HEK293 (cell line): ENCODE measurements around the gene CPN2.

ENCODE experiments used
- CTCF ChIP-seq: fragments of 450-650 bp; formaldehyde crosslinking; IDR thresholded peaks from 2 replicates; pipeline ENCODE4 v1.5.1; 2016; ENCODE audit warnings: missing biosample characterization, missing genetic modification characterization
- GFI1B ChIP-seq: fragments of 450-650 bp; formaldehyde crosslinking; IDR thresholded peaks from 2 replicates; pipeline ENCODE4 v1.5.1; 2016; ENCODE audit warnings: missing biosample characterization, missing genetic modification characterization
- GLIS2 ChIP-seq: fragments of 450-650 bp; formaldehyde crosslinking; IDR thresholded peaks from 2 replicates; pipeline ENCODE4 v1.5.1; 2016; ENCODE audit warnings: missing biosample characterization, missing genetic modification characterization
- KLF8 ChIP-seq: fragments of 450-650 bp; formaldehyde crosslinking; IDR thresholded peaks from 2 replicates; pipeline ENCODE4 v1.5.1; 2016; ENCODE audit warnings: missing biosample characterization, missing genetic modification characterization
- SCRT2 ChIP-seq: fragments of 450-650 bp; formaldehyde crosslinking; IDR thresholded peaks from 2 replicates; pipeline ENCODE4 v1.5.1; 2016; ENCODE audit warnings: missing biosample characterization, missing genetic modification characterization
- SP7 ChIP-seq: fragments of 450-650 bp; formaldehyde crosslinking; IDR thresholded peaks from 2 replicates; pipeline ENCODE4 v1.5.1; 2016; ENCODE audit warnings: missing biosample characterization, missing genetic modification characterization
- YY2 ChIP-seq: fragments of 450-650 bp; formaldehyde crosslinking; IDR thresholded peaks from 2 replicates; pipeline ENCODE4 v1.5.1; 2016; ENCODE audit warnings: missing biosample characterization, missing genetic modification characterization
- ZBTB48 ChIP-seq: fragments of 450-650 bp; formaldehyde crosslinking; IDR thresholded peaks from 2 replicates; pipeline ENCODE4 v1.5.1; 2016; ENCODE audit warnings: missing biosample characterization, missing genetic modification characterization
- ZFP69B ChIP-seq: fragments of 450-650 bp; formaldehyde crosslinking; IDR thresholded peaks from 2 replicates; pipeline ENCODE4 v1.5.1; 2016; ENCODE audit warnings: missing biosample characterization, missing genetic modification characterization
- ZIC2 ChIP-seq: fragments of 450-650 bp; formaldehyde crosslinking; IDR thresholded peaks from 2 replicates; pipeline ENCODE4 v1.5.1; 2016; ENCODE audit warnings: missing biosample characterization, missing genetic modification characterization
- ZNF140 ChIP-seq: fragments of 450-650 bp; formaldehyde crosslinking; IDR thresholded peaks from 2 replicates; pipeline ENCODE4 v1.5.1; 2016; ENCODE audit warnings: missing biosample characterization, missing genetic modification characterization
- ZNF148 ChIP-seq: fragments of 450-650 bp; formaldehyde crosslinking; IDR thresholded peaks from 2 replicates; pipeline ENCODE4 v1.5.0; 2017; ENCODE audit warnings: missing biosample characterization, missing genetic modification characterization, borderline replicate concordance
- ZNF175 ChIP-seq: fragments of 450-650 bp; formaldehyde crosslinking; IDR thresholded peaks from 2 replicates; pipeline ENCODE4 v1.5.1; 2016; ENCODE audit warnings: missing biosample characterization, missing genetic modification characterization
- ZNF19 ChIP-seq: fragments of 450-650 bp; formaldehyde crosslinking; IDR thresholded peaks from 2 replicates; pipeline ENCODE4; 2016; ENCODE audit warnings: missing biosample characterization, missing genetic modification characterization, low read depth
- ZNF221 ChIP-seq: fragments of 450-650 bp; formaldehyde crosslinking; IDR thresholded peaks from 2 replicates; pipeline ENCODE4 v1.5.1; 2017; ENCODE audit warnings: missing biosample characterization, missing genetic modification characterization, borderline replicate concordance
- ZNF274 ChIP-seq, 2 experiments: fragments of 200-500 bp in 1 of 2; fragments of 450-650 bp in 1 of 2; sonication (Bioruptor generic) in 1 of 2; formaldehyde crosslinking in 1 of 2; IDR thresholded peaks; 2 replicates each; pipeline versions ENCODE4 v1.5.1 to v1.6.1; 2014 to 2016; ENCODE audit warnings: borderline replicate concordance in 1 of 2, inconsistent platforms in 1 of 2, low read length in 1 of 2, missing biosample characterization in 1 of 2, missing genetic modification characterization in 1 of 2
- ZNF292 ChIP-seq: fragments of 450-650 bp; formaldehyde crosslinking; IDR thresholded peaks from 2 replicates; pipeline ENCODE4 v1.5.1; 2016; ENCODE audit warnings: low read depth, missing biosample characterization, missing genetic modification characterization, borderline replicate concordance
- ZNF311 ChIP-seq: fragments of 450-650 bp; formaldehyde crosslinking; IDR thresholded peaks from 2 replicates; pipeline ENCODE4 v1.5.1; 2017; ENCODE audit warnings: missing biosample characterization, missing genetic modification characterization, borderline replicate concordance
- ZNF335 ChIP-seq: fragments of 450-650 bp; formaldehyde crosslinking; conservative IDR thresholded peaks from 2 replicates; pipeline ENCODE4 v1.5.1; 2016; ENCODE audit warnings: missing biosample characterization, missing genetic modification characterization
- ZNF362 ChIP-seq: fragments of 450-650 bp; formaldehyde crosslinking; IDR thresholded peaks from 2 replicates; pipeline ENCODE4 v1.5.1; 2016; ENCODE audit warnings: missing biosample characterization, missing genetic modification characterization
- ZNF433 ChIP-seq: fragments of 450-650 bp; formaldehyde crosslinking; IDR thresholded peaks from 2 replicates; pipeline ENCODE4 v1.5.1; 2016; ENCODE audit warnings: missing biosample characterization, missing genetic modification characterization, low read depth
- ZNF529 ChIP-seq: fragments of 450-650 bp; formaldehyde crosslinking; IDR thresholded peaks from 2 replicates; pipeline ENCODE4 v1.5.1; 2017; ENCODE audit warnings: missing genetic modification characterization, missing biosample characterization; ENCODE audit not compliant: insufficient replicate concordance
- ZNF530 ChIP-seq: fragments of 450-650 bp; formaldehyde crosslinking; IDR thresholded peaks from 2 replicates; pipeline ENCODE4 v1.5.1; 2016; ENCODE audit warnings: low read depth, missing biosample characterization, missing genetic modification characterization
- ZNF544 ChIP-seq: fragments of 450-650 bp; formaldehyde crosslinking; IDR thresholded peaks from 2 replicates; pipeline ENCODE4 v1.5.0; 2017; ENCODE audit warnings: missing biosample characterization, missing genetic modification characterization
- ZNF549 ChIP-seq: fragments of 450-650 bp; IDR thresholded peaks from 2 replicates; pipeline ENCODE4 v1.5.1; 2018; ENCODE audit warnings: missing biosample characterization, missing genetic modification characterization, mild to moderate bottlenecking, inconsistent platforms, moderate library complexity
- ZNF571 ChIP-seq: fragments of 450-650 bp; formaldehyde crosslinking; IDR thresholded peaks from 2 replicates; pipeline ENCODE4 v1.5.0; 2017; ENCODE audit warnings: missing biosample characterization, missing genetic modification characterization
- ZNF600 ChIP-seq: fragments of 450-650 bp; formaldehyde crosslinking; IDR thresholded peaks from 2 replicates; pipeline ENCODE4 v1.5.1; 2016; ENCODE audit warnings: missing biosample characterization, missing genetic modification characterization
- ZNF629 ChIP-seq: fragments of 450-650 bp; formaldehyde crosslinking; IDR thresholded peaks from 2 replicates; pipeline ENCODE4 v1.5.1; 2017; ENCODE audit warnings: missing biosample characterization, missing genetic modification characterization
- ZNF792 ChIP-seq: fragments of 450-650 bp; formaldehyde crosslinking; IDR thresholded peaks from 2 replicates; pipeline ENCODE4 v1.5.1; 2016; ENCODE audit warnings: missing biosample characterization, missing genetic modification characterization
- ZNF830 ChIP-seq: fragments of 450-650 bp; IDR thresholded peaks from 2 replicates; pipeline ENCODE4 v1.5.0; 2018; ENCODE audit warnings: missing biosample characterization, missing genetic modification characterization, low read depth, mild to moderate bottlenecking, moderate library complexity
- TF ChIP-seq, protein P1 (sequence below): fragments of 450-650 bp; formaldehyde crosslinking; IDR thresholded peaks from 2 replicates; pipeline ENCODE4 v1.5.1; 2016; ENCODE audit warnings: missing biosample characterization, missing genetic modification characterization
- TF ChIP-seq, protein P2 (sequence below): fragments of 450-650 bp; formaldehyde crosslinking; IDR thresholded peaks from 2 replicates; pipeline ENCODE4 v1.5.1; 2016; ENCODE audit warnings: missing biosample characterization, missing genetic modification characterization

Gene CPN2

DNA sequence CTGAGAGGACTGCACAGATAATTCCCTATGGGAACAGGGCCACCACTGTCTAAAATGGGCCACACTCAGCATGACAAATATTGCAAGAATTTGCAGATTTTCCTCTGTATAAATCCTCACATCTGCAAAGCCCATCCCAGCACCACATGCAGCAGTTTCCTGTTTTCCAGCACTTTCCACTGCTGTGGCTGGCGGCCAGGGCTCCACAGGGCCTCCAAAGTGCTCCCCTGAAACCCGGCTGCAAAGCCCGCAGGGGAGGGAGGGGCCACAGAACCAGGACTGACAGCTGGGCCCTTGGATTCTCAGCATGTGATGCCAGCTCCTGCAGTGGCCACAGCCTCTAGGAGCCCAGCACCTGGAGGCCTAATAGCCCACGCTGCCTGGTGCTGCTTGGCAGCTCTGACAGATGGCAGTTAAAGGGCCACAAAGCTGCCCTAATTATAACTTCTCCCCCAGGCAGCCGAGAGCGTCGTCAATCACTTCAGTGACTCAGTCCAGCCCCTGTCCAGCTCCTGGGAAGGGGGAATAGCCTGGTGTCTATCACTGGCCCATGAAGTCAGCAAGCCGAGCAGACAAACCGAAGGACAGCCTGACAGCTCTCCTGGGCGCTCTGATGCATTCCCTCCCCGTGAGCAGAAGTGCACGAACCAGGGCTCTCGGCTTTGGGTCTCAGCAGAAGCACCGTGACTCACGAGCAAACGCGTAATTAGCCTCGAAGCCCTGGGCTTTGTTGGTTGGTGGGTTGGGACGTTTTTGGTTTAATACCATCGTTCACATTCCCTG is 13.7 kb upstream of the CPN2 start (continued):
- peak; percentile 99 for TF ChIP-seq SP7
- no peak for TF ChIP-seq ZNF311 (tag by site-specific recombination)
- TF ChIP-seq ZNF600 (tag by site-specific recombination), result peak; percentile 91
- TF ChIP-seq, protein P1, sequence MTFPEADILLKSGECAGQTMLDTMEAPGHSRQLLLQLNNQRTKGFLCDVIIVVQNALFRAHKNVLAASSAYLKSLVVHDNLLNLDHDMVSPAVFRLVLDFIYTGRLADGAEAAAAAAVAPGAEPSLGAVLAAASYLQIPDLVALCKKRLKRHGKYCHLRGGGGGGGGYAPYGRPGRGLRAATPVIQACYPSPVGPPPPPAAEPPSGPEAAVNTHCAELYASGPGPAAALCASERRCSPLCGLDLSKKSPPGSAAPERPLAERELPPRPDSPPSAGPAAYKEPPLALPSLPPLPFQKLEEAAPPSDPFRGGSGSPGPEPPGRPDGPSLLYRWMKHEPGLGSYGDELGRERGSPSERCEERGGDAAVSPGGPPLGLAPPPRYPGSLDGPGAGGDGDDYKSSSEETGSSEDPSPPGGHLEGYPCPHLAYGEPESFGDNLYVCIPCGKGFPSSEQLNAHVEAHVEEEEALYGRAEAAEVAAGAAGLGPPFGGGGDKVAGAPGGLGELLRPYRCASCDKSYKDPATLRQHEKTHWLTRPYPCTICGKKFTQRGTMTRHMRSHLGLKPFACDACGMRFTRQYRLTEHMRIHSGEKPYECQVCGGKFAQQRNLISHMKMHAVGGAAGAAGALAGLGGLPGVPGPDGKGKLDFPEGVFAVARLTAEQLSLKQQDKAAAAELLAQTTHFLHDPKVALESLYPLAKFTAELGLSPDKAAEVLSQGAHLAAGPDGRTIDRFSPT (tag by site-specific recombination), result 0 out of 2 replicates have a peak, but pooled peaks have one; percentile 53
- TF ChIP-seq ZNF529 (tag by site-specific recombination), result no peak
- TF ChIP-seq GLIS2 (tag by site-specific recombination), result peak; percentile 49; the same call in 1 of the 2 replicates
- no peak for TF ChIP-seq ZNF549 (tag by site-specific recombination)
- no peak for TF ChIP-seq ZNF292 (tag by site-specific recombination)
- TF ChIP-seq CTCF (tag by site-specific recombination), result no peak
- no peak for TF ChIP-seq KLF8 (tag by site-specific recombination)
- no peak for TF ChIP-seq ZNF792 (tag by site-specific recombination)
- TF ChIP-seq ZBTB48, result no peak
- no peak for TF ChIP-seq ZNF530
- TF ChIP-seq SCRT2 (tag by site-specific recombination), result no peak
- TF ChIP-seq ZNF140 (tag by site-specific recombination), result no peak
- TF ChIP-seq ZIC2, result peak; percentile 100
- TF ChIP-seq ZNF830 (tag by site-specific recombination), result no peak
- TF ChIP-seq ZNF221, result no peak
- TF ChIP-seq ZFP69B (tag by site-specific recombination), result no peak
- TF ChIP-seq YY2 (tag by site-specific recombination), result no peak
- no peak for TF ChIP-seq ZNF175
- no peak for TF ChIP-seq ZNF335 (tag by site-specific recombination)
- TF ChIP-seq ZNF274 (IDR thresholded peaks at IDR 0.05; ENCODE audit: low read length), result no peak
- no peak for TF ChIP-seq ZNF274 (tag by site-specific recombination; IDR thresholded peaks at IDR 0.05; ENCODE audit: borderline replicate concordance)
- TF ChIP-seq ZNF148 (tag by site-specific recombination), result no peak
- no peak for TF ChIP-seq ZNF571
- no peak for TF ChIP-seq ZNF433 (tag by site-specific recombination)
- TF ChIP-seq ZNF629 (tag by site-specific recombination), result peak; percentile 53; the same call in 1 of the 2 replicates
- TF ChIP-seq, protein P2, sequence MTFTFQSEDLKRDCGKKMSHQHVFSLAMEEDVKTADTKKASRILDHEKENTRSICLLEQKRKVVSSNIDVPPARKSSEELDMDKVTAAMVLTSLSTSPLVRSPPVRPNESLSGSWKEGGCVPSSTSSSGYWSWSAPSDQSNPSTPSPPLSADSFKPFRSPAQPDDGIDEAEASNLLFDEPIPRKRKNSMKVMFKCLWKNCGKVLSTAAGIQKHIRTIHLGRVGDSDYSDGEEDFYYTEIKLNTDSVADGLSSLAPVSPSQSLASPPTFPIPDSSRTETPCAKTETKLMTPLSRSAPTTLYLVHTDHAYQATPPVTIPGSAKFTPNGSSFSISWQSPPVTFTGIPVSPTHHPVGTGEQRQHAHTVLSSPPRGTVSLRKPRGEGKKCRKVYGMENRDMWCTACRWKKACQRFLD (tag by site-specific recombination), result no peak
- no peak for TF ChIP-seq ZNF19 (tag by site-specific recombination)
- no peak for TF ChIP-seq ZNF544
- TF ChIP-seq ZNF362 (tag by site-specific recombination), result no peak
- no peak for TF ChIP-seq GFI1B
